Right atrium auricular region (tissue), 2 donors: ENCODE measurements around the gene TRIM41. TPM values are rescaled to one million over a fixed set of nuclear protein-coding genes. Genes with fewer than 3 reads are reported as not detected.

Source experiments
- DNase-seq: peaks from one replicate; pipeline ENCODE4 v3.0.0-alpha.2; 2019; ENCODE audit warnings: low spot score
- H3K27ac ChIP-seq, 2 donors: fragments of 200-600 bp; sonication (generic); 1 replicate in 1 of 2; 2 replicates in 1 of 2; pipeline ENCODE4 v1.5.1; 2016 to 2019
- H3K27me3 ChIP-seq, 2 donors: fragments of 200-600 bp; sonication (generic); one replicate each; pipeline versions ENCODE4 v1.5.1 to v1.6.0; 2017 to 2019
- H3K36me3 ChIP-seq: fragments of 200-600 bp; sonication (generic); one replicate; pipeline ENCODE4 v1.5.1; 2016
- H3K4me1 ChIP-seq, 2 donors: fragments of 200-600 bp; sonication (generic); one replicate each; pipeline versions ENCODE4 v1.5.1 to v1.6.0; 2017 to 2019
- H3K4me3 ChIP-seq, 2 donors: fragments of 200-600 bp; sonication (generic); 1 replicate in 1 of 2; 2 replicates in 1 of 2; pipeline ENCODE4 v1.5.1; 2017 to 2019; ENCODE audit warnings: mild to moderate bottlenecking in 1 of 2, moderate library complexity in 1 of 2
- H3K9me3 ChIP-seq, 2 donors: fragments of 200-600 bp; sonication (generic); one replicate each; pipeline ENCODE4 v1.5.1; 2019
- CTCF ChIP-seq, 2 donors: fragments of 200-600 bp; sonication (generic); IDR thresholded peaks; one replicate each; pipeline ENCODE4 v1.5.1; 2019; ENCODE audit warnings: antibody characterized with exemption in 2 of 2
- total RNA-seq, 2 donors: library from RNA; depleted of rRNA; stranded (reverse); fragments of >200 nt; gene quantifications; one replicate each; pipeline ENCODE4 v1.1.0, GENCODE V29; 2016

Gene TRIM41
- total RNA-seq, 2 donors from 2014 or later: 10.0 to 11.2 TPM

GRCh38 chr5:181197326-181197951 lies 25.6 kb upstream of the TRIM41 start:
- H3K4me1 ChIP-seq: peaks cover 0 to 5% of the 10 kb centered on the region in 2 donors
- no peaks in the 10 kb centered on the region for H3K9me3 ChIP-seq
- no peak for TF ChIP-seq CTCF (IDR thresholded peaks at IDR 0.05)
- no peaks in the 10 kb centered on the region for H3K27me3 ChIP-seq
- no peak overlapping the region for H3K4me3 ChIP-seq
- H3K36me3 ChIP-seq: no peaks in the 10 kb centered on the region
- no peak overlapping the region for H3K27ac ChIP-seq
- DNase-seq: no peak

GRCh38 chr5:181198106-181198685 lies 24.9 kb upstream of the TRIM41 start:
- DNase-seq: no peak
- H3K4me3 ChIP-seq: no peak overlapping the region
- no peak for TF ChIP-seq CTCF (IDR thresholded peaks at IDR 0.05)
- no peaks in the 10 kb centered on the region for H3K27me3 ChIP-seq
- no peaks in the 10 kb centered on the region for H3K9me3 ChIP-seq
- H3K27ac ChIP-seq: no peak overlapping the region
- H3K36me3 ChIP-seq: no peaks in the 10 kb centered on the region
- H3K4me1 ChIP-seq: no peaks in the 10 kb centered on the region

DNA sequence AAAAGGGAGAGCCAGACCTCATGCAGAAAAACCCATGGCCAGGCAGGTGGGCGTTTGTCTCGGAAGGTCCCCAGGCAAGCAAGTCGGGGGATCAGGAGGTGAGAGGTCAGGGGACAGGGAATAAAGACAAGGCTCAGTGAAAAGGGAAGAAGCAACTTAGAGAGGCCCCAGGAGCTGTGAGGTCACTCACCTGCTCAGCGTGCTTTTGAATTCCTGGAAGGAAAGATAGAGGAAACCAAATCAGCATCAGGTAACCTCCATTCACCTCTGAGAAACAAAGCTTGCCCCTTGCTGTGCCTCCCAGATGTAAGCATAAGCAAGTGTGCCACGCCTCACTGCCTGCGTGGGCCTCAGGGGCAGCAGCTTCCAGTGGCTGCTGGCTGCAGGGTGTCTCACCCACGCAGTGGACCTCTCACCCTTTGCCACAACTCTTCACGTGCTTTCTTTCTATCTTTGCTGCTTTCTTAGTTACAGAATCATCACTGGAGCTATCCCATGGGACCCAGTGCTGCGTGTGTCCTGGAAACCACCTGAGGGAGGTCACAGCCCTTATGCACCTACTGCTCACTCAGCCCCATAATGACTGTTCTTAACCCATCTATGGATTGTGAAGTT lies 24.1 kb upstream of the TRIM41 start:
- Histone ChIP-seq H3K36me3 (no peaks in the 10 kb centered on the region), H3K27ac (no peak overlapping the region), H3K4me1 (peaks cover 0 to 7% of the 10 kb centered on the region in 2 donors), H3K27me3 (no peaks in the 10 kb centered on the region), H3K4me3 (no peak overlapping the region), H3K9me3 (no peaks in the 10 kb centered on the region)
- DNase-seq: no peak
- TF ChIP-seq CTCF (IDR thresholded peaks at IDR 0.05): no peak

- Histone ChIP-seq H3K4me1 (peaks cover 0 to 12% of the 10 kb centered on the region in 2 donors), H3K27me3 (no peaks in the 10 kb centered on the region), H3K9me3 (no peaks in the 10 kb centered on the region), H3K27ac (no peak overlapping the region), H3K4me3 (no peak overlapping the region), H3K36me3 (no peaks in the 10 kb centered on the region)
- DNase-seq: no peak
- TF ChIP-seq CTCF (IDR thresholded peaks at IDR 0.05): no peak
Observed at GRCh38 chr5:181199881-181200638, 23.0 kb upstream of the TRIM41 start.

DNA sequence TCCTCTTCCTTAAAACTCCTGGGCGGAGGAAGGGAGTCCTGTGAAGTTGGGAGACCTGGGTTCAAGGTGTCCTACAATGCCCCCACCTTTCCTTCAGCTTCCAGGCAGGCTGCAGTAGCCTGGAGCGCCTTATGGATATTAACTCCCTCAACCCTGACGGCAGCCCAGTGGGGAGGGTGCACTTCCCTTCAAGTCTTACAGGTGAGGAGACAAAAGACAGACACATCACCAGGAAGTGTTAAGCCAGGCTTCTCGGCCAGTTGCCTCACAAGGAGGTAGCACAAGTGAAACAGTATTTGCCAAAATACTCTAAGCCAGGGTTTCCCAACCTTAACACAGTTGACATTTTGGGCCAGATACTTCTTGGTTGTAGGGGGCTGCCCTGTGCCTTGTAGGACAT lies 22.3 kb upstream of the TRIM41 start:
- no peak for DNase-seq
- TF ChIP-seq CTCF (IDR thresholded peaks at IDR 0.05): no peak

More for the DNA sequence above, 22.3 kb upstream of the TRIM41 start:
- Histone ChIP-seq H3K4me3 (no peak overlapping the region), H3K36me3 (no peaks in the 10 kb centered on the region), H3K27me3 (no peaks in the 10 kb centered on the region), H3K9me3 (no peaks in the 10 kb centered on the region), H3K27ac (no peak overlapping the region), H3K4me1 (peaks cover 0 to 20% of the 10 kb centered on the region in 2 donors)
